ENCODE measurements around the gene DNAJC25.

Gene DNAJC25

GRCh38 chr9:111628411-111628810, 2.7 kb upstream of the DNAJC25 start:
- no peak for DNase-seq

- DNase-seq = no peak
Observed at GRCh38 chr9:111630182-111630963, 761 bp upstream of the DNAJC25 start.

- no peak for DNase-seq
Observed at GRCh38 chr9:111630964-111631213, 245 bp upstream of the DNAJC25 start.

- DNase-seq = no peak
Observed at GRCh38 chr9:111632060-111632459, 926 bp downstream of the DNAJC25 start.

- DNase-seq = no peak
Observed at GRCh38 chr9:111632695-111633388, 1.7 kb downstream of the DNAJC25 start.

- DNase-seq = no peak
Observed at GRCh38 chr9:111633389-111633736, 2.2 kb downstream of the DNAJC25 start.

- no peak for DNase-seq
Observed at GRCh38 chr9:111634860-111635259, 3.7 kb downstream of the DNAJC25 start.

- no peak for DNase-seq
Observed at GRCh38 chr9:111637421-111637950, 6.4 kb downstream of the DNAJC25 start.

GRCh38 chr9:111644195-111644772, 13.2 kb downstream of the DNAJC25 start:
- no peak for DNase-seq

- DNase-seq = no peak
Observed at GRCh38 chr9:111645806-111646205, 14.7 kb downstream of the DNAJC25 start.

GRCh38 chr9:111646417-111646816, 15.3 kb downstream of the DNAJC25 start:
- DNase-seq = no peak

- DNase-seq = no peak
Observed at GRCh38 chr9:111648066-111648465, 16.9 kb downstream of the DNAJC25 start.

GRCh38 chr9:111649016-111649415, 17.9 kb downstream of the DNAJC25 start:
- no peak for DNase-seq

GRCh38 chr9:111657051-111657450, 25.9 kb downstream of the DNAJC25 start:
- DNase-seq = no peak

- DNase-seq = no peak
Observed at GRCh38 chr9:111658943-111659342, 27.8 kb downstream of the DNAJC25 start.

- no peak for DNase-seq
Observed at GRCh38 chr9:111659691-111660090, 28.6 kb downstream of the DNAJC25 start.

GRCh38 chr9:111661150-111661801, 30.1 kb downstream of the DNAJC25 start, which contains the start of gene GNG10:
Gene GNG10 (plus strand): TSS chr9:111661605. CDS start chr9:111661635, 30 bp downstream.
- DNase-seq = peak; percentile 45

- DNase-seq = peak; percentile 32
Observed at GRCh38 chr9:111661802-111662521, 30.8 kb downstream of the DNAJC25 start.

- DNase-seq = no peak
Observed at GRCh38 chr9:111662576-111663300, 31.6 kb downstream of the DNAJC25 start.

- DNase-seq = no peak
Observed at GRCh38 chr9:111663301-111663823, 32.2 kb downstream of the DNAJC25 start.

- DNase-seq = no peak
Observed at GRCh38 chr9:111668026-111668573, 37.0 kb downstream of the DNAJC25 start.
